ENCODE measurements around the gene LPIN2.
"Not testable (repeated sequence)": the region's sequence is repeated elsewhere in the genome, so short reads cannot be mapped to it uniquely, and the experiment has no call there.

LPIN2 gene, protein sequence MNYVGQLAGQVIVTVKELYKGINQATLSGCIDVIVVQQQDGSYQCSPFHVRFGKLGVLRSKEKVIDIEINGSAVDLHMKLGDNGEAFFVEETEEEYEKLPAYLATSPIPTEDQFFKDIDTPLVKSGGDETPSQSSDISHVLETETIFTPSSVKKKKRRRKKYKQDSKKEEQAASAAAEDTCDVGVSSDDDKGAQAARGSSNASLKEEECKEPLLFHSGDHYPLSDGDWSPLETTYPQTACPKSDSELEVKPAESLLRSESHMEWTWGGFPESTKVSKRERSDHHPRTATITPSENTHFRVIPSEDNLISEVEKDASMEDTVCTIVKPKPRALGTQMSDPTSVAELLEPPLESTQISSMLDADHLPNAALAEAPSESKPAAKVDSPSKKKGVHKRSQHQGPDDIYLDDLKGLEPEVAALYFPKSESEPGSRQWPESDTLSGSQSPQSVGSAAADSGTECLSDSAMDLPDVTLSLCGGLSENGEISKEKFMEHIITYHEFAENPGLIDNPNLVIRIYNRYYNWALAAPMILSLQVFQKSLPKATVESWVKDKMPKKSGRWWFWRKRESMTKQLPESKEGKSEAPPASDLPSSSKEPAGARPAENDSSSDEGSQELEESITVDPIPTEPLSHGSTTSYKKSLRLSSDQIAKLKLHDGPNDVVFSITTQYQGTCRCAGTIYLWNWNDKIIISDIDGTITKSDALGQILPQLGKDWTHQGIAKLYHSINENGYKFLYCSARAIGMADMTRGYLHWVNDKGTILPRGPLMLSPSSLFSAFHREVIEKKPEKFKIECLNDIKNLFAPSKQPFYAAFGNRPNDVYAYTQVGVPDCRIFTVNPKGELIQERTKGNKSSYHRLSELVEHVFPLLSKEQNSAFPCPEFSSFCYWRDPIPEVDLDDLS

DNA sequence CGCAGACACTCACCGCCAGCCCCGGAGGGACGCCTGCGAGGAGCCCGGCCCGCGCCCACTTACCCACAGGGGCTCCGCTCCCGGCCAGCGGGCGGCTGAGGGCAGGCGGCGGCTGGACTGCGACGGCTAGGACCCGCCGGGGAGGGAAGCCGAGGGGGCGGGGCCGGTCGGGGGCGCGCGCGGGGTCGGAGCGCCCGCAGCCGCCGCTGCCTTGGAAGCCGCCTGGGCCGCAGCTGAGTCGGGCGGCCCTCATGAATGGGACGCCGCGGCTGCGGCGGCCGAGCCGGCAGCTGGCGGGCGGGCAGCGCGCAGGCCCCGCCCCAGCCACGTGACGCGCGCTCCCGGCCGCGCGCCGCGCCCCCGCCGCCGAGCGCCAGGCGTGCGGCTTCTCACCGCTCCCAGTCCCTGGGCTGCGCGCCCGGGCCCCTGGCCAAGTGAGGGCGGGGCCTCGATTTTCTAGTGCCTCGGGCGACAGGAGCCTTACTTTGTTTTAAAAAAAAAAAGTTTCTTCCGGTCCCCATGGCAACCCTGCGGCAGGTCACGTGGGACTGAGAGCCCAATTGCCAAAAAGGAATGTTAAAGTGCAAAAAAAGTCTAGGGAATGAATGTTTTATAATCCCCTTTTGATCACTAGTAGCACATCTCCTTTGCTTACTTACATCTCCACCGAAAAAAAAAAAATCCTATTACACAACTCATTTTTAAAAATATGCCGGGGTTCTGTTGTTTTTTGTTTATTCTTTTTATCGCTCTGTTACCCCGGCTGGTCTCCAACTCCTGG is at the start of gene LPIN2:
Gene LPIN2, minus strand, starts transcription at position 121 of the 781 bp plus-strand sequence. CDS start 52,304 bp downstream, outside the sequence.
- DNase-seq (ENCODE audit: low read depth in 2 of 2, low spot score in 1 of 2): peak; percentile 87 to 91

DNA sequence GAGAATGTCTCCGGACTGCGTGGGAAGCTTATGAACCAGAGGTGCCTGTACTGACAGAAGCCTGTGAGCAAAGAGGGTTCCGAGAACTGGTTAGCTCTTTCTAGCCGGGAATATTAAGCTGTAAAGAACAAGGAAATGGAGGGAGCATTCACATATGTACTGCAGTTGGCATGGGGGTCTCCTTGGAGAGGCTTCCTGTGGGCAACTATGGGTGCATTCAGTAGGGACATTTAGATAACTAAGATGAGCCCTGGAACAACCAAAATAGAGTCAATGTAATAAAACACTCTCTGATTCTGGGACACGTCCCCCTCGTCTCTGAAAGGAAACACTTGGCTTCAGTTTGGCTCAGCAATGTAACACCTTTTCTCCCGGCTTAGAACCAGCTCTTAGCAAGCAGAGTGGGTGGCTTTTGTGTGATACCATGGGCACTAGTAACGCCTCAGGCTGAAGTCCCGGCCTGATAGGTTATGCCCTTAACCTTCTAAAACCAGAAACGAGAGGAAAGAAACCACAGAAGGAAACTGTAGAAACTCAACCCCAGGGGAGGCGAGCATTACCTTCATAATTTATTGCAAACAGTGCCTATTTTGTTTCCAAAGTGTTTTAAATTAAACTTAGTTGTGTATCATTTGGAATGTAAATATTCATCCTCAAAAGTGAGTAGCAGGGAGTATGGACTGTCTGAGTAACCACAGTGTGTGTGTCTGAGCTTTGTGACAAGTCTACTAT is 48.8 kb upstream of the LPIN2 start:
- DNase-seq (ENCODE audit: low read depth in 2 of 2, low spot score in 1 of 2): no peak

DNA sequence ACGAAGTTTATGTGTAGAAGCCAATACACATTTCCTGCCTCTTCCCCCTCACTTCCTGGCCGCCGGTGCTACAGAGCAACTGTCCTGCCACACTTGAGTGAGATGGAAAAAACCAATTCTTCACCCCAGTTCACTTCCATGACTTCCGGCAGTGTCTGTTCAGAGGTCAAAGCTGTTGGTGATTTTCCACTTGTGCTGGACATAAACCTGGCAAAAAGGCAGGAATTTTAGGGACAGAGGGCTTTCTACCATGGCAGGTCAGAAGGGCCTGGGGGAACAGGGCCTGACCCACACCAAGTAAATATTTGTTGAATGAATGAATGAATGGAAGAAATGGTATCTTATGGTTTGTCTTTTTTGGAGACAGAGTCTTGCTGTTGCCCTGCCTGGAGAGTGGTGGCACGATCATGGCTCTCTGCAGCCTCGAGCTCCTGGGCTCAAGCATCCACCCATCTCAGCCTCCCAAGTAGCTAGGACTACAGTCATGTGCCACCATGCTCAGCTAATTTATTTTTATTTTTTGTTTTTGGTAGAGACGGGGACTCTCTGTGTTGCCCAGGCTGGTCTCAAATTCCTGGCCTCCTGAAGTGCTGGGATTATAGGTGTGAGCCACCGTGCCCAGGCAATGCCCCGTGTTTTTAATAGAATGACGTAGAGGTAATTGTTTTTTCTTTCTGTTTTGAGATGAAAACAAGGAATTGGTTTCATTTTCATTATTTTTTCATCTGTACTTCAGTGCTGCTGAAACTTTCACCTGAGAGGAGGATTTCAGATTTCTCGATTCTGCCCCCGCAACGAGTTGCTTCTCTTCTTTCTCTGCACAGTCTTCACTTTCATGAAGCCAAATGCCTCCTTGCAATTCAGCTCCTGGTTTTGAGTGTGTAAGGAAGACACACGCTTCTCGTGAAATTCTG is 48.0 kb upstream of the LPIN2 start:
- DNase-seq (ENCODE audit: low read depth in 2 of 2, low spot score in 1 of 2): peak in 1 of 2 donors; percentile 18

DNA sequence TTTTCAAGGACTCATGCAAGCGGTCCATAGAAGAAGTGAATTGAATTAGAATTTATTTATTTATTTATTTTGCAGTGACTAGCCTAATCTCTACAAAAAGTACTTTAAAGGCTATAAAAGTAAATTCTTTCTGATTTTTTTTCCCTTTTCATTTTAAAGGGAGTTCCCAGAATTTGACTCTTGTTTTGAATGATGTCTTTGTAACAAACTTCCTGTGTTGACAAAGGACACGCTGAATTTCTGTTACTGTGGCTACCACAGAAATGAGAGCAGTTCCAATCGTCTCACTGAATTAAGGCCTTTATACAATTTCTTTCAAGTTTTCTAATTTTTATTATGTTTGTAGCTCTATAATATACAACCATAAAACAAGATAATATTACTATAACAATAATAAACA is 46.3 kb upstream of the LPIN2 start:
- DNase-seq (ENCODE audit: low read depth in 2 of 2, low spot score in 1 of 2): no peak

DNA sequence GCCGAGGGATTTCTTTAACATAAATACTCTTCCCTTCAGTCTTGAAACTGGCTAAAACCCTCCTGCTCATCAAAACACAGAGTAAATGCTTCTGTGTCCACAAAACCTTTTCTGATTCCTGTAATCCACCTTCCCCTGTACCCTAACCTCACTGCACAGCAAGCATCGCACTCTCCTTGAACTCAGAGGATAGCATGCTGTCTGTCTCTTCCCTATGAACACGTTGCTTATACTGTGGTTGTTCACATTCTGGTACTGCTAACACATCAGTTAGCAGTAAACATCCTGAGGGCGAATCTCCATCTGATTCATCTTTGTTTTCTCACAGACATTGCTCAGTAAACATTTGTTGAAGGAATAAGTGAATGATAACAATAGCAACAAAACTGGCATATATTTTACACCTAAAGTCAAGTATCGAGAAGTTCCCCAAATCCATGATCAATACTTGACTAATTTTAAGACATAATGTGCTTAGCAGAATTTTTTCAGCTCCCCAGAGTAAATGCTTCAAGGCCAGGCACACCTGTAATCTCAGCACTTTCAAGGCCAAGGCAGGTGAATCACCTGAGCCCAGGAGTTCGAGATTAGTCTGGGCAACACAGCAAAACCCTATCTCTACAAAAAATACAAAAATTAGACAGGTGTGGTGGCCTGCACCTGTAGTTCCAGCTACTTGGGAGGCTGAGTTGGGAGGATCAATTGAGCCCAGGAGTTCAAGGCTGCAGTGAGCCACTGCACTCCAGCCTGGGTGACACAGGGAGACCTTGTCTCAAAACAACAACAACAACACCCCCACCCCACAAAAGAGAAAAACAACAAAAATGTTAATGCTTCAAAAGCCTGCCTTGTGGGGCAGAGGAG is 45.6 kb upstream of the LPIN2 start:
- no peak for DNase-seq (ENCODE audit: low read depth in 2 of 2, low spot score in 1 of 2)

DNA sequence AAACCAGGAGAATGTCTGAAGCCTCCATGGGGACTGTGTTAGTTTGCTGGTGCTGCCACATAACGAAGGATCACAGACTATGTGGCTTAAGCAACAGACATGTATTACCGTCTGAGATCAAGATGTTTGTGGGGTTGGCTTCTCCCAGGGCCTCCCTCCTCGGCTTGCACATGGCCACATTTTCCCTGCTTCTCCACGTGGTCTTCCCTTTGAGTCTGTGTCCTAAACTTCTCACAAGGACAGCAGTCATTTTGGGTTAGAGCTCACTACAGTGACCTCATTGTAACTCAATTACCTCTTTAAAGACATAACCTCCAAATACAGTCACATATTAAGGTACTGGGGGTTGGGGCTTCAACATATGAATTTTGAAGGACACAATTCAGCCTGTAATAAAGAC is 44.6 kb upstream of the LPIN2 start:
- DNase-seq (ENCODE audit: low read depth in 2 of 2, low spot score in 1 of 2): no peak

DNA sequence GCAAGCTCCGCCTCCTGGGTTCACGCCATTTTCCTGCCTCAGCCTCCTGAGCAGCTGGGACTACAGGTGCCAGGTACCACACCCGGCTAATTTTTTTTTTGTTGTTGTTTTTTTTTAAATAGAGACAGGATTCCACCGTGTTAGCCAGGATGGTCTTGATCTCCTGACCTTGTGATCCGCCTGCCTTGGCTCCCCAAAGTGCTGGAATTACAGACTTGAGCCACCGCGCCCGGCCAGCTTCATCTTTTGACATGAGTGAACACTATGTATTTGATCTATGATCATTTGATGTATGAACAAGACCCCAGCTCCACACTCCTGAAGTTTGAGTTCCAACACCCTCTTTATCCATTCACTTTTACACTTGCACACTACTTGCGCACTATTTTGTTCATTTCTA is 43.4 kb upstream of the LPIN2 start:
- no peak for DNase-seq (ENCODE audit: low read depth in 2 of 2, low spot score in 1 of 2)

DNA sequence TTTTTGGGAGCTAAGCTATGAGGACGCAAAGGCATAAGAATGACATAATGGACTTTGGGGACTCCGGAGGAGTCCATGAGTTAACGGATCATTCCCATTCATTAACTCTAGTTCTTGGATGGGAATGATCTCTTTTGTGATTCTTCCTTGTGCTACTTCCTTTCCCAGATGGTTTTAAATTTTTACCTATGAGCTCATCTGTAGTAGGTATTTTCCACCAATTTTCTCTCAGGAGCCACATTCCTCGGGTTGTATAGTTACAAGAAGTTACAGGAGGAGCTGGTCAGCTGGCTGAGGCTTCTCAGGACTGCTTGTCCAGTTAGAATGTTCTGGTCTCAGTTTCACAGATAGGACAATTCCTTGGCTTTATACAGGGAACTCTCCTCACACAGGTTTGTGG is 42.9 kb upstream of the LPIN2 start:
- DNase-seq (ENCODE audit: low read depth in 2 of 2, low spot score in 1 of 2): no peak

DNA sequence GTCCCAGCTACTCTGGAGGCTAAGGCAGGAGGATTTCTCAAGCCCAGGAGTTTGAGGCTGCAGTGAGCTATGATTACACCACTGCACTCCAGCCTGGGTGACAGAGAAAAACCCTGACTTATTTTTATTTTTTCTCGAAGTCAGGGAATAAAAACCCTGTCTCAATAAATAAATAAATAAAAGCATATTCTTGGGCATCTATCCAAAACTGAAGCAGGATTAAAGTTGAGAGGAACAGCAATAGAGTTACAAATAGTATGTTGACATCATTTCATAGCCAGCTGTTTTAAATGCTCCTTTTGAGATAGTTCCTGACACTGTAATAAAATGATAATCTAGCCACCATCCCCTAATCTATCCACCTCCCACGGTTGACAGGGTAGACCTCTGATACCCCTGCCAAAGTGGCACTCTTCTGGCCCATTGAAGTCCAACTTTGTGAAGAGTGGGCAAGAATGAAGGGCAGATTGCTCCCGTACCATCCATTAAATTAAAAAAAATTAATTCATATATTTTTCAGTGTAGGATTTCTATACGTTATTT is 42.3 kb upstream of the LPIN2 start:
- DNase-seq (ENCODE audit: low read depth in 2 of 2, low spot score in 1 of 2): no peak

DNA sequence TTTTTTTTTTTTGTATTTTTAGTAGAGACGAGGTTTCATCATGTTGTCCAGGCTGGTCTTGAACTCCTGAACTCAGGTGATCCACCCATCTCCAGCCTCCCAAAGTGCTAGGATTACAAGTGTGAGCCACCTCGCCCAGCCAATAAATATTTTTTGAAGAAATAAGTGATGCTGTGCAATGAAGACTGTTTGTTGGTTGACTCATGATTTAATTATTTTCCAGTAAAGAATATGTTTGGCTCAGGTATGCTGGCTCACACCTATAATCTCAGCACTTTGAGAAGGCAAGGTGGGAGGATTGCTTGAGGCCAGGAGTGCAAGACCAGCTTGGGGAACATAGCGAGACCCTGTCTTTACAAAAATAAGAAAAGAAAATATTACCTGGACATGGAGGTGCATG is 41.8 kb upstream of the LPIN2 start:
- DNase-seq (ENCODE audit: low read depth in 2 of 2, low spot score in 1 of 2): no peak

DNA sequence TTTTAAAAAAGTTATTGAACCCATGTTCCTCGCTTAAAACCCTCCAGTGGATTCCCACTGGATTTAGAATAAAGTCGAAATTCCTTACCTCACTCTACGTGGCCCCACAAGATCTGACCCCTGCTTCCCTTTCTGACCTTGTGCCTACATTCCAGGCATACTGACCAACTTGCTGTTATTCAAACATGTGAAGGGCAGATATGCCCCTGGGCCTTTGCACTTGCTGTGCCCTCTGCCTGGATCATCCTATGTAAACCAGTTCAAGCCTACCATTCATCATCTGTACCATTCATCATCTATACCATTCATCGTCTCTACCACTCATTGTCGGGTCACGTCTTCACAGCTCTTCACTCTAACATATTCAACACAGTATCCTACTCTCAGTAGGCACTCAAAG is 41.3 kb upstream of the LPIN2 start:
- no peak for DNase-seq (ENCODE audit: low read depth in 2 of 2, low spot score in 1 of 2)

DNA sequence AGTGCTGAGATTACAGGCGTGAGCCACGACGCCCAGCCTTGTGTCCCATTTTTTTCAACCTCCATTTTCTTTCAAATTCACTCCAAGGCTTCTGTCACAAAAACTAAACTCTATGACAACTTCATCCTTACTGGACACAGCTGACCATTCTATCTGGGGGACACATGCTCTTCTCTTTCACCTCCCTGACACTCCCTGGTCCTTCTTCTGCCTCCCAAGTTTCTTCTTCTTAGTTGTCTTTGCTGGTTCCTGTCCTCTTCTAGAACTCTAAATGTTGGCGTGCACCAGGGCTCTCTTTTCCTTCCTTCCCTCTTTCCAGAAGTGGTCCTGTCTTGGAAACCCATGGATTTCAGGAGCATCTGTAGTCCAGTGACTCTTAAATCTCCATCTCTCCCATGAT is 40.1 kb upstream of the LPIN2 start:
- no peak for DNase-seq (ENCODE audit: low read depth in 2 of 2, low spot score in 1 of 2)

DNA sequence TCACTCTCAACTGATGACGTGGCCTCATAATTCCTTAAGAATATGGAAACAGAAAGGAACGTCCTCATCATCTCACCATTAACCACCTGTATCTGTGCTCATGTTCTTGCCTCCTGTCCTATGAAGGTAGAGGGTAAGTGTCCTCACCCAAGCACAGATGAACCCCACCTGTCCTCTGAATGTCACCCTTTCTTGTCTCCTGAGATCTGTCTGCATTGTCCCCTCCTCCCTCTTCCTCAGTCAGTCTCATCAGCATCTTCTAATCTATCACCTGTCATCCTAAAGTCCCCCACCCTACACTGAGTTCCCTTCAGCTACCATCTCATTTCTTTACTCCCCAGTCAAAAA is 39.4 kb upstream of the LPIN2 start:
- DNase-seq (ENCODE audit: low read depth in 2 of 2, low spot score in 1 of 2): no peak

DNA sequence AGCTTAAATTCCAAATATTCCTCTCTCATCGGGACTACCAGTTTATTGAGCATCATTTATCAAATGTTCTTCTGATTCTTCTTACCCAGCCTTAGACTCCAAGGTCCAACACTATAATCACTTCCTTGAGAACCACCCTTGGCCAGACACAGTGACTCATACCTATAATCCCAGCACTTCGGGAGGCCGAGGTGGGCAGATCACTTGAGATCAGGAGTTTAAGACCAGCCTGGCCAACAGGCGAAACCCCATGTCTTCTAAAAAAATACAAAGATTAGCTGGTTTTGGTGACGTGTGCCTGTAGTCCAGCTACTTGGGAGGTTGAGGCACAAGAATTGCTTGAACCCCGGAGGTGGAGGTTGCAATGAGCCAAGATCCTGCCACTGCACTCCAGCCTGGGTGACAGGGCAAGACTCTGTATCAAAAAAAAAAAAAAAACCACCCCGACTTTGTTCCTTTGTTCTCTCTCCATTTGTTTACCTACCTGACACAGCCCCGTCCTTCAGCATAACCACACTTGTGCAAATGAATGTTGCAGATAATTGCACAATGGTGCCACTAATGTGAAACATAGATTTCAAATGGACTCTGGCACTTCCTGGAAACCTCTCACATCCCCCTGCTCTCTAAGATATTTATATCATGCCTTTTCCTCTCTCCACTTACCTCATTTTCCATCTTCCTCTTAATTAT is 38.9 kb upstream of the LPIN2 start:
- DNase-seq (ENCODE audit: low read depth in 2 of 2, low spot score in 1 of 2): no peak

DNA sequence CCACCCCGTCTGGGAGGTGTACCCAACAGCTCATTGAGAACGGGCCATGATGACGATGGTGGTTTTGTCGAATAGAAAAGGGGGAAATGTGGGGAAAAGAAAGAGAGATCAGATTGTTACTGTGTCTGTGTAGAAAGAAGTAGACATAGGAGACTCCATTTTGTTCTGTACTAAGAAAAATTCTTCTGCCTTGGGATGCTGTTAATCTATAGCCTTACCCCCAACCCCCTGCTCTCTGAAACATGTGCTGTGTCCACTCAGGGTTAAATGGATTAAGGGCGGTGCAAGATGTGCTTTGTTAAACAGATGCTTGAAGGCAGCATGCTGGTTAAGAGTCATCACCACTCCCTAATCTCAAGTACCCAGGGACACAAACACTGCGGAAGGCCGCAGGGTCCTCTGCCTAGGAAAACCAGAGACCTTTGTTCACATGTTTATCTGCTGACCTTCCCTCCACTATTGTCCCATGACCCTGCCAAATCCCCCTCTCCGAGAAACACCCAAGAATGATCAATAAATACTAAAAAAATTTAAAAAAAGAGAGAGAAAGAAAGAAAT is 37.0 kb upstream of the LPIN2 start:
- not testable (repeated sequence) for DNase-seq (ENCODE audit: low read depth in 2 of 2, low spot score in 1 of 2)

DNA sequence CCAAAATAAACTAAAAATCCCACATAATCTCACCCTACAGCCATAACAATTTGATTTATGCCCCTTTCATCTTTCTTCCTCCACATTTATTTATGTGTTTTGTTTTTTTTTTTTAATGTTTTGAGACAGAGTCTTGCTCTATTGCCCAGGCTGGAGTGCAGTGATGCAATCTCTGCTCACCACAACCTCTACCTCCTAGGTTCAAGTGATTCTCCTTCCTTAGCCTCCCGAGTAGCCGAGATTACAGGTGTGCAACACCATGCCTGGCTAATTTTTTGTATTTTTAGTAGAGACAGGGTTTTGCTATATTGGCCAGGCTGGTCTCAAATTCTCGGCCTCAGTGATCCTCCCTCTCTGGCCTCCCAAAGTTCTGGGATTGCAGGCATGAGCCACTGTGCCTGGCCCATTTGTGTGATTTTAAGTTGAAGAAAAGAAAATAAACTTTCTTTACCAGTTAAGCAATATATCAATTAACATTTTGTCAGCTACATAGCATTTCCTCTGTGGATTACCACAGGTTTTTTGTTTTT is 35.9 kb upstream of the LPIN2 start:
- DNase-seq (ENCODE audit: low read depth in 2 of 2, low spot score in 1 of 2): no peak

DNA sequence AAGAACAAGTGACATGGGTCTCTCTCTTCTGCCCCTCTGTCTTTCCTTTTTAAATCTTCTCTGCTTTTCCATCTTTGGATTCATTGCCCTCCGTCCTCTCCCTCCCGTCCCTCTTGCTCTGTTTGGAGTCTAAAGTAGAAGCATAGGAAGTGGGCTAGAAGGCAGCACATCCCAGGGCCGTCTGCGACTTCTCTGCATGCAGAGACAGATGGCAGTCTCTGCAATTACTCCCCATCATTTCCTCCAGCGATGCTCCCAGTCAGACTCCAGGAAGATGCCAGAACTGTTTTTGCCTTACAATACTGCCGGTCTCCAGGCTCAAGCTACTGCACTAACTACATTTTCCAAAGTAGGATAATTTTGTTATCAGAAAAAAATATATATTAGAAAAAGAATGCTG is 35.2 kb upstream of the LPIN2 start:
- no peak for DNase-seq (ENCODE audit: low read depth in 2 of 2, low spot score in 1 of 2)
